ENCODE measurements around the gene CYB5D1.
"Not testable (repeated sequence)": the region's sequence is repeated elsewhere in the genome, so short reads cannot be mapped to it uniquely, and the experiment has no call there.

CYB5D1 gene

DNA sequence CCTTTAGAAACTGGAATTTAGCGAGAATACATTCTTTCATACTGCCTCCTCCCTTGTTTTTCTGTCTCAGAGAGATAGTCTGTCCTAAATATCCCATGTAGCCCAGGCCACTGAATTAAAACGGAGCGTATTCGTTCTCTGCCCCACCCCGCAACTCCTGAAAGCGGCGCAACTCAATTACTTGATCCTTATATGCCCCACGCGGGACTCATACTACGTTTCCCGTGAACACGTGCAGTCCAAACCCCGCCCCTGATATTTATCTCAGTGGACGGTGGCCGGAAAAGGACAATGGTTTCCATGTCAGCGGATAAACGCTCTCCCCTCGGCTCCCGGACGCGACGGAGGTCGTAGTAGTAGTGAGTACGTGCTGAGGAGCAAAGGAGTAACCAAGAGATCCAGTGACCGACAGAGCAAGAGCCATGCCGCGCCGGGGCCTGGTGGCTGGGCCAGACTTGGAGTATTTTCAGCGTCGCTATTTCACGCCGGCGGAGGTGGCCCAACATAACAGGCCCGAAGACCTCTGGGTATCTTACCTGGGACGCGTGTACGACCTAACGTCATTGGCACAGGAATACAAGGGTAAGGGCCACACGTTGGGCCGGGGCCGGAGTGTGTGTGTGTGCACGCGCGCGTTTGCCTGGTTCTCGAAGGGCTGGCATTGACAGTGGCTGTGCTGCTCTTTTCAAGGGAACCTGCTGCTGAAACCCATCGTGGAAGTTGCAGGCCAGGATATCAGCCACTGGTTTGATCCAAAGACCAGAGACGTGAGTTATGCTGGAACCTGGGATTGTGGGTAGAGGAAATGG, at the start of gene CYB5D1:
TSS of gene CYB5D1 (plus strand) at position 291 of the 809 bp plus-strand sequence. CDS start at position 423, 132 bp downstream.
- peak; percentile 47 to 54 for ATAC-seq

DNA sequence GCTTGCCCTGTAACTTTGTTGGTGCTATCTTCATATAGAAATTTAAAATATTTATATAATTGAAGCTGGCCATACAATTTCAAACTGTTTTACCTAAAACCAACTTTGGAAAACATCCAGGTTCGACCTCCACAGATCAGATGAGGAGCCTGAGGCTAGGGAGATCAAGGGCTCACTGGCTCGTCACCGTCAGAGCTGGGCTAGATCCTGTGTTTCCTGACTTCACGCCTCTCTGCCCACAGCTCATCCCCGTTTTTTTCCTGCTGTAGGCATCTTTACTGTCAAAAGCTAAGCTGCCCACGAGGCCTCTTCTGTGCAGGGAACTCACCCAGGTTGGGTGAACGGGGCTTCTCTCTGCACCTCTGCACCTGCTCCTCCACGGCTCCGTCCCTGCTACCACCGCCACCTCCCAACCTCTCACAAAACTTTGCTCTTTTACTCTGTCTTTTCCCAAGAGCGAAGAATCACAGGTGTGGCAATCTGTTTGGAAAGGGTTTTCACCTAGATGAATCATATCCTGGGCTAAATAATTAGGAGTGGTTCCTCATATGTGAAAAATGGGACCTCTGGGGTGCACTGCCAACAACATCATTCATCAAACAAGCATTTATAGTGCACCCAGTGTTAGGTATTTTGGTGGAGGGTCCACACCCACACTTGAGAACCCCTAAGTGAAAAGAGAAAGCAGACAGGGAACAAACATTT, 48.6 kb upstream of the CYB5D1 start:
- no peak for ATAC-seq

DNA sequence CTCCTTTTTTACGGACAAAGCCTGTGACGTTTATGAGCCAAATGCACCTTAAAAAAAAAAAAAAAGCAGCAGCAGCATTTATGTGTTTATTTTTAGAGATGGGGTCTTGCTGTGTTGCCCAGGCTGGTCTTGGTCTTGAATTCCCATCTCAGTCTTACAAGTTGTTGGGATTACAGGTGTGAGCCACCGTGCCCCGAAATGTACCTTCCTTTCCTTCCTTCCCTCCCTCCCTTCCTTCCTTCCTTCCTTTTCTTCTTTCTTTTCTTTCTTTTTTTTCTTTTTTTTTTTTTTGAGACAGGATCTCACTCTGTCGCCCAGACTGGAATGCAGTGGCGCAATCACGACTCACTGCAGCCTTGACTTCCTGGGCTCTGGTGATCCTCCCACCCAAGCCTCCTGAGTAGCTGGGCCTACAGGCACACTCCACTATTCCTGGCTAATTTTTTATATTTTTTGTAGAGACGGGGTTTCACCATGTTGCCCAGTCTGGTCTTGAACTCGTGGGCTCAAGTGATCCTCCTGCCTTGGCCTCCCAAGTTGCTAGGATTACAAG, 47.9 kb upstream of the CYB5D1 start:
- ATAC-seq: not testable (repeated sequence)

GRCh38 chr17:7811251-7811650, 46.6 kb upstream of the CYB5D1 start:
- no peak for ATAC-seq

GRCh38 chr17:7814969-7815368, 42.8 kb upstream of the CYB5D1 start:
- no peak for ATAC-seq

GRCh38 chr17:7816926-7817642, 40.7 kb upstream of the CYB5D1 start:
- ATAC-seq: no peak

DNA sequence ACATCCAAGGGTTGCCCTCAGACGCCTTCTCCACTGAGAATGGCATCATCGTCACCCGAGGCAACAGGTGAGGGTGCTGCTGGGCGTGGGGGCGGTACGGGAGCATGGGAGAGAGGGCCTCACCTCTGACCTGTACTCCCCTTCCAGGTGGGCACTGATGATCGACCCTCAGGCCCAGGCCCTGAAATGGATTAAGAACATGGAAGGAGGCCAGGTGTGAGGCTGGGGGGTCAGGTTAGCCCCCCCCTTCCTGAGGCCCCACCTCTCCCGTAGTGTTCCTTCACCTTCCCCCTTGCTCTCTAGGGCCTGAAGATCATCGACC, 40.2 kb upstream of the CYB5D1 start:
- ATAC-seq: no peak

DNA sequence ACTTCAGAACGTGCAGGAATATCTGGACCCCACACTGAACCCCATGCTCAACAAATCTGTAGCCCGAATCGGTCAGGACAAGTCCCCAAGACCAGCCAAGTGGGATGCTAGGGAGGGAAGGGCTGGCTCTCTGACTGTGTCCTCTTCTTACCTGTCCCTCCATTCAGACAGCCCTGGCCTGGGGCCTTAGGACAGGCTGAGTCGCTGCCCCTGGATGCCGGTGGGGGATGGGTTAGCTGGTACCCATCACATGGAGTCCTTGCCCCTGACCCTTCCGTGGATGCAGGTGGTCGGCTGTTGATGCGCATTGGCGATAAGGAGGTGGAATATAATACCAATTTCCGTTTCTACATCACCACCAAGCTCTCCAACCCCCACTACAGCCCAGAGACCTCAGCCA, 39.8 kb upstream of the CYB5D1 start:
- no peak for ATAC-seq

DNA sequence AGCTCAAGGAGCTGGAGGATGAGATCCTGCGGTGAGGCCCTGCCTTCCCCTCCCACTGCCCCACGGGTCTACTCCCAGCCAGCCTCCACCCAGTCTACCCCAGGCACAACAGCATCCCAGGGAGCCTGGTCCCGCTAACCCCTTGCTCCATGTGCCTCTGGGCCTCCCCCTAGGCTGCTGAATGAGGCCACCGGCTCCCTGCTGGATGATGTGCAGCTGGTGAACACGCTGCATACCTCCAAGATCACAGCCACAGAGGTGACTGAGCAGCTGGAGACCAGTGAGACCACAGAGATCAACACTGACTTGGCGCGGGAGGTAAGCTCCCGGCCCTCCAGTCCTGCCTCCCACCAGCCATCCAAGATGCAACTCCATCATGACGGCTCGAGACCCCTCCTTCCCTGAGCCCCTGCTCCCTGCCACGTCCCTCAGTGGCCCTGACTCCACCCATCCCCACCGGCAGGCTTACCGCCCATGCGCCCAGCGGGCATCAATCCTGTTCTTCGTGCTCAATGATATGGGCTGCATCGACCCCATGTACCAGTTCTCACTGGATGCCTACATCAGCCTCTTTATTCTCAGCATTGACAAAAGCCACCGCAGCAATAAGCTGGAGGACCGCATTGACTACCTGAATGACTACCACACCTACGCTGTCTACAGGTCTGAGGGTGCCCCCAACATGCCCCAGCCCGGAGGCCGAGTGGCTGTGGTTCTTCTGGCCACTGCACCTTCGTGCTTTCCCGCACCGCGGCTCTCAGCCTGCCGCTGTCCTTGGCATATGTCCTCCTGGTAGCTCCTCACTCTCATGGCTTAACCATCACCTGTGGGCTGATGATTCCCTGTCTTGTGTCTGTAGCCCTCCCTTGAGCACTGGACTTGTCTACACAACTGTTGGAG, 38.8 kb upstream of the CYB5D1 start:
- ATAC-seq: no peak

DNA sequence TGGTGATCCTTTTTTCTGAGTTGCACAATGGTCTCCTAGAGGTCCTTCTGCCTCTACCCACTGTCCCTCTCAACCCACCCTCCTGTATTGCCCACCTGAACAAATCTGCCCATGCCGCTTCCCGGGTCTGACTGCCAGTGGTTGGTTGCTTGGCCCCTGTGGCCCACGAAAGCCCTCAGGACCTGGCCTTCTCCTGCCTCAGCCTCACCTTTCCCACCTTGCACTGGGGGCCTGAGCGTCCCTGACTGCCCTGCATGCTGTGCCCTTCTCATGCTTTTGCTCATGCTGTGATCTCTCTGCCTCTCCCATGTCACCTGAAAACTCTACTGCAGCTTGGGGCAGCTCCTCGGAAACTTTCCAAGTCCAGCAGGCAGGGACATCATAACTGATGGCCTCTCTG, 37.6 kb upstream of the CYB5D1 start:
- no peak for ATAC-seq

GRCh38 chr17:7822126-7822525, 35.7 kb upstream of the CYB5D1 start:
- no peak for ATAC-seq

DNA sequence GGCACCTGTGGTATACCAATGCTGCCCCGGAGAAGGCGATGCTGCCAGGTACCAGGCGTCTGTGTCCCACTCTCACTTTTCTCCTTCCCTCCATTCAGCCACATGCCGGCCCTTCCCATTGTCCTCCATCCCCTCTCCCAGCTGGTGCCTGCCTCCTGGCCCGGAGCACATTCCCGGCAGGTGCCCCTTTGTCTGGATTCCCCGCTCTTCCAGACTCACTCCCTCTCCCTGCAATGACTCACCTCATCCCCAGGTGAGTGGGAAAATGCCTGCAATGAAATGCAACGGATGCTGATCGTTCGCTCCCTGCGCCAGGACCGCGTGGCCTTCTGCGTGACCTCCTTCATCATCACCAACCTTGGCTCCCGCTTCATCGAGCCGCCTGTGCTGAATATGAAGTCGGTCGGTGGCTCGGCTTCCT, 34.2 kb upstream of the CYB5D1 start:
- no peak for ATAC-seq

DNA sequence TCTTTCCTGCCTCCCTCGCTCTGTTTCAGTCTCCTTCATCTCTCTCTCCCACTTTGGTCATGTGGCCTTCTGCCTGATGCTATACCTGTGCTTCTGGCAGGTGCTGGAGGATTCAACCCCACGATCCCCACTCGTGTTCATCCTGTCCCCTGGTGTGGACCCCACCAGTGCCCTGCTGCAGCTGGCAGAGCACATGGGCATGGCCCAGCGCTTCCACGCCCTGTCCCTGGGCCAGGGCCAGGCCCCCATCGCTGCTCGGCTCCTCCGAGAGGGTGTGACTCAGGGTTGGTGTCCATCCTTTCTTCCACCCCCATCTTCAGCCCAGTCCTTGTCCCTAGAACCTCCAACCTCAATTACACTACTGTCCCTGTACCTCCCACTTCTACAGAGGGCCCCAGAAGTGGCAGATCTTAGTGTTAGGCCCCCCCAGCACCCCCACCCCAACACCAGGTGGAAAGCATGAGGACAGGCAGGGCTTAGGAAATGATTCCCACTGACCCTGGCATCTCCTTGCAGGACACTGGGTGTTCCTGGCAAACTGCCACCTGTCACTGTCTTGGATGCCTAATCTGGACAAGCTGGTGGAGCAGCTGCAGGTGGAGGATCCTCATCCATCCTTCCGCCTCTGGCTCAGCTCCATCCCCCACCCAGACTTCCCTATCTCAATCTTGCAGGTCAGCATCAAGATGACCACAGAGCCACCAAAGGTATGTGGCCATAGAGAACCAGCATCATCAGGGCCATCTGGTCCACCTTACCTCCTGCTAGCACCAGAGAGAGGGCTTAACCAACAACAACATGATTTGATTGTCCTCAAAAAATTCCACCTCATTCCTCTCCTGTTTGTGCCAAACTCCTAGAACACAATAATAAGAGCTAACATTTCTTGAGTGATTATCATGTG, 33.5 kb upstream of the CYB5D1 start:
- ATAC-seq: no peak

GRCh38 chr17:7825206-7825990, 32.4 kb upstream of the CYB5D1 start:
- ATAC-seq: peak; percentile 55 to 70

- ATAC-seq: no peak
Measured at GRCh38 chr17:7830616-7831015, 27.2 kb upstream of the CYB5D1 start.

DNA sequence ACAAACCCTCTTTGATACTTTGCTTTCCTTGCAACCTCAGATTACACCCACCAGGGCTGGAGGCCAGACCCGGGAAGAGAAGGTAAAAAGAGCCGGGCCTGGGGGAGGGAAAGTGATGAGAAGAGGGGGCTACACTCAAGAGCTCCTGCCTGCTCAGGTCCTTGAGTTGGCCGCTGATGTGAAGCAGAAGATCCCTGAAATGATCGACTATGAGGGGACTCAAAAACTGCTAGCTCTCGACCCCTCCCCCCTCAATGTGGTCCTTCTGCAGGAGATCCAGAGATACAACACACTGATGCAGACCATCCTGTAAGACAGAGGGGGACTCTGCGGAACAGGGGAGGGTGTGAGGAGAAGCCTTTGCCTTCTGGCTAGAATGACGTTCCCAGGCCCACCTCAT, 26.6 kb upstream of the CYB5D1 start:
- no peak for ATAC-seq

DNA sequence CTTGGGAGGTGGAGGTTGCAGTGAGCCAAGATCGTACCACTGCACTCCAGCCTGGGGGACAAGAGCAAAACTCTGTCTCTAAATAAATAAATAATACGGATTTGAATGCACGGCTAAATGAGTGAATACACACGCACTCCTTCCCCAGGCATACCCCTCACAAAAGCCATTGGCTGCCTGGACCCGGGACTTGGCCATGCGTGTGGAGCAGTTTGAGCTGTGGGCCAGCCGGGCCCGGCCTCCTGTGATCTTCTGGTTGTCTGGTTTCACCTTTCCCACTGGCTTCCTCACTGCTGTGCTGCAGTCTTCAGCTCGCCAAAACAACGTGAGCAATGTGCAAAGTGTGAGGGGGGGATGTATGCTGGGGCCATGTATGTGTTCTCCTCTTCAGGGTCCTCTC, 25.4 kb upstream of the CYB5D1 start:
- no peak for ATAC-seq

GRCh38 chr17:7833011-7833794, 24.6 kb upstream of the CYB5D1 start:
- no peak for ATAC-seq

GRCh38 chr17:7833795-7834541, 23.8 kb upstream of the CYB5D1 start, which contains the start of gene KDM6B:
KDM6B (plus strand) TSS chr17:7834217; CDS start chr17:7845555, 11,338 bp downstream.
- peak; percentile 62 to 64 for ATAC-seq
